ENCODE data around the gene KRTAP29-1. TPM values are rescaled to one million over a fixed set of nuclear protein-coding genes. Genes with fewer than 3 reads are reported as not detected.

The KRTAP29-1 gene
- total and polyA plus RNA-seq, 9 donors: not detected

- H3K9me3 ChIP-seq: no peaks in the 10 kb centered on the region
- no peaks in the 10 kb centered on the region for H3K4me1 ChIP-seq (ENCODE audit: insufficient read depth)
- no peak for DNase-seq
- 31 to 45% (median 39%) methylated on average over 2 of the region's 2 CpGs for WGBS, 3 donors
- TF ChIP-seq POLR2A (IDR thresholded peaks at IDR 0.05) (no peak), EP300 (IDR thresholded peaks at IDR 0.05) (no peak), CTCF (IDR thresholded peaks at IDR 0.05) (no peak)
- no peaks in the 10 kb centered on the region for H3K27me3 ChIP-seq
- H3K4me3 ChIP-seq: no peak overlapping the region
- intact Hi-C loops (cut with DNase I): no loop called here
- no peak overlapping the region for H3K27ac ChIP-seq
- no peaks in the 10 kb centered on the region for H3K36me3 ChIP-seq
Measured at GRCh38 chr17:41318231-41318630, 15.6 kb upstream of the KRTAP29-1 start.

- 75 to 77% (median 77%) methylated on average over 17 of the region's 17 CpGs for WGBS, 3 donors
- Histone ChIP-seq H3K9me3 (no peaks in the 10 kb centered on the region), H3K27me3 (no peaks in the 10 kb centered on the region), H3K4me1 (ENCODE audit: insufficient read depth) (no peaks in the 10 kb centered on the region), H3K27ac (no peak overlapping the region), H3K4me3 (no peak overlapping the region), H3K36me3 (no peaks in the 10 kb centered on the region)
- intact Hi-C loops (cut with DNase I): no loop called here
- TF ChIP-seq POLR2A (IDR thresholded peaks at IDR 0.05) (no peak), CTCF (IDR thresholded peaks at IDR 0.05) (no peak), EP300 (IDR thresholded peaks at IDR 0.05) (no peak)
- no peak for DNase-seq
Measured at GRCh38 chr17:41315814-41316445, 13.3 kb upstream of the KRTAP29-1 start.

DNA sequence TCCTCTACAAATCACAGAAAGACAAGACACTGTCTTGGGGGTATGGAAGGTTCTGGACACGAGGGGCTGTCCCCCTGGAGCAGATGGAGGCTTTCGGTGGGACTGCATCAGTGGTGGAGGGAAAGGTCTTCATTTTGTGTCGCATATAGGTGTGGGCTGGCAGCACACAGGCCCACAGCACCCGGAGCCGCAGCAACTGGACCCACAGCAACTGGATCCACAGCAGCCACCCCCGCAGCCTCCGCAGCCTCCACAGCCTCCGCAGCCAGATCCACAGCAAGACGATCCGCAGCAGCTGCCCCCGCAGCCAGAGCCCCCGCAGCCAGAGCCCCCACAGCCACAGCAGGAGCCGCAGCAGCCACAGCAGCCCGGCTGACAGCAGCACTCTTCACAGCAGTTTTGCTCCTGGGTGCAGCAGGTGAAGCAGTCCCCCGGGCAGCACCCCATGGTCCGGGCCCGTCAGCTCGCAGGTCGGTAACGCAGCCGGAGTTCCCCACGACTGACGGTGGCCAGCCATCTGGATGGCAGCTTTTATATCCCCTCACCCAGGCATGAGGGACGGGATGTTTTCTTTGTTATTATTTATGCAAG, 12.6 kb upstream of the KRTAP29-1 start, which contains the start of gene KRTAP17-1:
TSS of gene KRTAP17-1 (minus strand) at position 507 of the 591 bp plus-strand sequence. CDS start at position 447, 60 bp downstream.
- TF ChIP-seq POLR2A (IDR thresholded peaks at IDR 0.05) (no peak), EP300 (IDR thresholded peaks at IDR 0.05) (no peak), CTCF (IDR thresholded peaks at IDR 0.05) (no peak)
- H3K9me3 ChIP-seq: no peaks in the 10 kb centered on the region
- 81 to 86% (median 82%) methylated on average over 24 of the region's 24 CpGs for WGBS, 3 donors
- no peak for DNase-seq
- intact Hi-C loops (cut with DNase I): no loop called here
- H3K4me3 ChIP-seq: no peak within 1 kb of the TSS
- H3K27ac ChIP-seq: no peak within 1 kb of the TSS
- no peaks in the 10 kb centered on the region for H3K4me1 ChIP-seq (ENCODE audit: insufficient read depth)
- H3K27me3 ChIP-seq: no peaks in the 10 kb centered on the region
- no peaks in the 10 kb centered on the region for H3K36me3 ChIP-seq

- Histone ChIP-seq H3K36me3 (no peaks in the 10 kb centered on the region), H3K9me3 (no peaks in the 10 kb centered on the region), H3K4me3 (no peak overlapping the region), H3K4me1 (ENCODE audit: insufficient read depth) (no peaks in the 10 kb centered on the region), H3K27ac (no peak overlapping the region), H3K27me3 (no peaks in the 10 kb centered on the region)
- 79 to 89% (median 86%) methylated on average over 1 of the region's 1 CpG for WGBS, 3 donors
- intact Hi-C loops (cut with DNase I): no loop called here
- TF ChIP-seq CTCF (IDR thresholded peaks at IDR 0.05): no peak
- TF ChIP-seq EP300 (IDR thresholded peaks at IDR 0.05): no peak
- no peak for TF ChIP-seq POLR2A (IDR thresholded peaks at IDR 0.05)
- DNase-seq: no peak
Measured at GRCh38 chr17:41311111-41311510, 8.5 kb upstream of the KRTAP29-1 start.

Data from ovary (tissue), 9 donors.